GM12892 (cell line): ENCODE measurements around the gene IL19.

ENCODE experiments used
- POLR2A ChIP-seq: IDR thresholded peaks from 2 replicates; pipeline ENCODE4 v1.6.1; 2011; ENCODE audit warnings: low read depth, low read length, control low read depth
- POLR2AphosphoS5 ChIP-seq: IDR thresholded peaks from 2 replicates; pipeline ENCODE4 v1.6.1; 2011; ENCODE audit warnings: low read depth, low read length, control low read depth
- TAF1 ChIP-seq: IDR thresholded peaks from 2 replicates; pipeline ENCODE4 v1.6.1; 2011; ENCODE audit warnings: low read depth, mild to moderate bottlenecking, control low read depth, low read length, borderline replicate concordance

DNA sequence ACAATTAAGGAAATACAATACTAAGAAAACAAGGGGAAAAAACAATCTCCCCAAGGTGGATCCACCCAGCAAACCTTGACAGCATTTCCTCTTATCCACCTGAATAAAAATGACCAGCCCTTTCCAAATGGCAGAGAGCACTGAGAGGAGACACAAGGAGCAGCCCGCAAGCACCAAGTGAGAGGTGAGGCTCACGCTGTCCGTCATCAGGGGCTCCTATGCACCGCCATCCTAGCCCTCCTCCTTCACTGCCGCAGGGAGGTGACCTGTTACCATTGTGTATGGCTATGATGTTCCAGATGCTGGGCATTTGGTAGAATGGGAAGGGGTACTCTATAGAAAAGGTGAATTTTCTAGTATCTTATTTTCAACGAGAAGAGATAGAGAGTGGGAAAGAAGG lies 63.6 kb downstream of the IL19 start:
- TF ChIP-seq POLR2AphosphoS5 (no peak), POLR2A (no peak), TAF1 (no peak)
